Uterus (tissue), 4 donors: ENCODE results near the gene PEAR1. TPM values are rescaled to one million over a fixed set of nuclear protein-coding genes. Genes with fewer than 3 reads are reported as not detected.

Experiments used
- DNase-seq, 2 donors: peaks; one replicate each; pipeline ENCODE4 v3.0.0-alpha.2; 2019 to 2020
- H3K27ac ChIP-seq, 2 donors: fragments of 200-600 bp; sonication (generic); 1 replicate in 1 of 2; 2 replicates in 1 of 2; pipeline ENCODE4 v1.5.1; 2016 to 2018
- H3K27me3 ChIP-seq, 2 donors: fragments of 200-600 bp; sonication (generic); one replicate each; pipeline ENCODE4 v1.5.1; 2018 to 2019; ENCODE audit warnings: control low read depth in 1 of 2
- H3K36me3 ChIP-seq, 2 donors: fragments of 200-600 bp; sonication (generic); one replicate each; pipeline ENCODE4 v1.5.1; 2019; ENCODE audit warnings: control low read depth in 1 of 2
- H3K4me1 ChIP-seq, 2 donors: fragments of 200-600 bp; sonication (generic); one replicate each; pipeline ENCODE4 v1.5.1; 2018 to 2019; ENCODE audit warnings: control low read depth in 1 of 2
- H3K4me3 ChIP-seq, 2 donors: fragments of 200-600 bp; sonication (generic); 1 replicate in 1 of 2; 2 replicates in 1 of 2; pipeline ENCODE4 v1.5.1; 2018 to 2019; ENCODE audit warnings: mild to moderate bottlenecking in 1 of 2
- H3K9me3 ChIP-seq, 2 donors: fragments of 200-600 bp; sonication (generic); one replicate each; pipeline ENCODE4 v1.5.1; 2019; ENCODE audit warnings: control low read depth in 1 of 2
- POLR2A ChIP-seq, 2 donors: fragments of 450-650 bp; IDR thresholded peaks; one replicate each; pipeline ENCODE4 v1.6.1; 2016; ENCODE audit warnings: antibody characterized with exemption in 2 of 2, mild to moderate bottlenecking in 1 of 2, moderate library complexity in 1 of 2
- intact Hi-C: fragments of 100-400 bp; cut with DNase I; formaldehyde crosslinking; loops from one replicate; pipeline ENCODE4 v1.15.1; 2023; ENCODE audit warnings: low total_unique reads
- total RNA-seq, 4 donors: library from RNA; depleted of rRNA in 3 of 4; stranded (reverse); fragments of >200 nt in 3 of 4; gene quantifications; one replicate each; pipeline versions ENCODE4 v1.1.0 to v1.2.4, GENCODE V29; 2014 to 2023
- TF ChIP-seq, protein P1 (sequence below), 4 experiments: fragments of 200-600 bp in 2 of 4; fragments of 450-650 bp in 2 of 4; sonication (generic) in 2 of 4; IDR thresholded peaks; one replicate each; pipeline ENCODE4 v1.5.1; 2016 to 2019; ENCODE audit warnings: antibody characterized with exemption in 4 of 4, mild to moderate bottlenecking in 2 of 4, moderate library complexity in 1 of 4
- donor health status: DM: yes; HTN: yes; CAD: no.

Gene PEAR1
- total RNA-seq, 4 donors from 2014 or later: 7.4 to 41.8 (median 17.9) TPM

DNA sequence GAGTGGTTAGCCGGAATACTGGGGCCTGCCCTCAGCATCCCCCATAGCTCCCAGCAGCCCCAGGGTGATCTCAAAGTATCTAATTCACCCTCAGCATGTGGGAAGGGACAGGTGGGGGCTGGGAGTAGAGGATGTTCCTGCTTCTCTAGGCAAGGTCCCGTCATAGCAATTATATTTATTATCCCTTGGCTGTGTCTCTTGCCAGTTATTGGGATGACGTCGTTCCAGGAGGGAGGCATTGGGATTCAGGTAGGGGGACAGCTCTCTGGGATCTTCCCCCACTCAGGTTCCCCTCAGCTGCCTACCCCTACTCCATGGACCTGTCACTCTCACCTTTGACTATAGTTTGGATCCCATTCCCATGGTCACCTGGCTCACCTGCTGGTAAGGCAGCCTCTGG lies 11.9 kb upstream of the PEAR1 start:
- no peaks in the 10 kb centered on the region for H3K9me3 ChIP-seq
- H3K4me3 ChIP-seq: no peak overlapping the region
- no peaks in the 10 kb centered on the region for H3K27me3 ChIP-seq
- TF ChIP-seq, protein P1, sequence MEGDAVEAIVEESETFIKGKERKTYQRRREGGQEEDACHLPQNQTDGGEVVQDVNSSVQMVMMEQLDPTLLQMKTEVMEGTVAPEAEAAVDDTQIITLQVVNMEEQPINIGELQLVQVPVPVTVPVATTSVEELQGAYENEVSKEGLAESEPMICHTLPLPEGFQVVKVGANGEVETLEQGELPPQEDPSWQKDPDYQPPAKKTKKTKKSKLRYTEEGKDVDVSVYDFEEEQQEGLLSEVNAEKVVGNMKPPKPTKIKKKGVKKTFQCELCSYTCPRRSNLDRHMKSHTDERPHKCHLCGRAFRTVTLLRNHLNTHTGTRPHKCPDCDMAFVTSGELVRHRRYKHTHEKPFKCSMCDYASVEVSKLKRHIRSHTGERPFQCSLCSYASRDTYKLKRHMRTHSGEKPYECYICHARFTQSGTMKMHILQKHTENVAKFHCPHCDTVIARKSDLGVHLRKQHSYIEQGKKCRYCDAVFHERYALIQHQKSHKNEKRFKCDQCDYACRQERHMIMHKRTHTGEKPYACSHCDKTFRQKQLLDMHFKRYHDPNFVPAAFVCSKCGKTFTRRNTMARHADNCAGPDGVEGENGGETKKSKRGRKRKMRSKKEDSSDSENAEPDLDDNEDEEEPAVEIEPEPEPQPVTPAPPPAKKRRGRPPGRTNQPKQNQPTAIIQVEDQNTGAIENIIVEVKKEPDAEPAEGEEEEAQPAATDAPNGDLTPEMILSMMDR (IDR thresholded peaks at IDR 0.05): no peak
- TF ChIP-seq POLR2A (IDR thresholded peaks at IDR 0.05): no peak
- H3K36me3 ChIP-seq: no peaks in the 10 kb centered on the region
- DNase-seq: no peak
- no peaks in the 10 kb centered on the region for H3K4me1 ChIP-seq
- intact Hi-C loops: loop anchor here (10.0 kb wide), 1 partner anchor 187 kb away; no protein-coding TSS in a partner anchor
- H3K27ac ChIP-seq: no peak overlapping the region

DNA sequence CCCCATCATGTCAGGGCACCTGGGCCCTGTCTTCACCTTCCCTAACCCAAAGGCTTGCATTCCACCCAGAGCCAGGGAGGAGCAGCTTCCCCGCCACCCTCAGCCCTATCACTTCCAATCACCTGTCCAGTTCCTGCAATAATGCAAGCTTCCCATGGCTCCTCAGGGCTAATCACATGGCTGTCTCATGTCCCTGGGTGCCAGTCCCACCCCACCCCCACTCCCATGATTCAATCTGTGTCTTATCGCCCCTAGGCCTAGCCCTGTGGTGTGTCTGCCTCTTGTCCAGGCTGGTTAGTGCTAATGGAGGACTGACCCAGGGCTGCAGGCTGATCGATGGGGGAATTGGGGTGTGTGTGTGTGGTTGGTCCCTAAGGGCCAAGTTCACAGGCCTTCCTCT lies 11.0 kb upstream of the PEAR1 start:
- Histone ChIP-seq H3K36me3 (no peaks in the 10 kb centered on the region), H3K4me1 (no peaks in the 10 kb centered on the region), H3K4me3 (no peak overlapping the region), H3K27me3 (no peaks in the 10 kb centered on the region), H3K27ac (no peak overlapping the region), H3K9me3 (no peaks in the 10 kb centered on the region)
- TF ChIP-seq, protein P1 (IDR thresholded peaks at IDR 0.05): no peak
- no peak for TF ChIP-seq POLR2A (IDR thresholded peaks at IDR 0.05)
- intact Hi-C loops: loop anchor here (10.0 kb wide), 1 partner anchor 188 kb away; no protein-coding TSS in a partner anchor
- no peak for DNase-seq

DNA sequence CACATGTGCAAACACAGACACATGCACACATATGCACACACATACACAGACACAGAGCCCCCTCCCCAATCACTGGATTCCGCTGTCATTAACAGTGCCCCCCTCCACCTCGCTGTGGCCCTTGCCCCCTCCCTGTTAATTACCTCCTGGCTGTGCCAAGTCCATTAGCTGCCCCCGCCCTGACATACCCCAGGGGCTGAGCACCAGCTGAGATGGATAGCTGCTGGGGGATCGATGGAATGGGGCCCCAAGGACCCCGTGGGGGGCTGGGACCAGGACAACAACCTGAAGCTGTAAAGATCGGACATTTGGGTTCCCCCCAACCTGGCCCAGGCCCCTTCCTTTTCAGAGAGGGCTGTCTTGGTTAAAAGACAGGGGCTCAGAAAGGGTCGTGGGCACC lies 9.6 kb upstream of the PEAR1 start:
- Histone ChIP-seq H3K36me3 (no peaks in the 10 kb centered on the region), H3K4me3 (no peak overlapping the region), H3K27ac (no peak overlapping the region), H3K9me3 (no peaks in the 10 kb centered on the region), H3K4me1 (no peaks in the 10 kb centered on the region), H3K27me3 (no peaks in the 10 kb centered on the region)
- intact Hi-C loops: loop anchor here (10.0 kb wide), 1 partner anchor 189 kb away; no protein-coding TSS in a partner anchor
- no peak for DNase-seq
- no peak for TF ChIP-seq POLR2A (IDR thresholded peaks at IDR 0.05)
- TF ChIP-seq, protein P1 (IDR thresholded peaks at IDR 0.05): no peak

DNA sequence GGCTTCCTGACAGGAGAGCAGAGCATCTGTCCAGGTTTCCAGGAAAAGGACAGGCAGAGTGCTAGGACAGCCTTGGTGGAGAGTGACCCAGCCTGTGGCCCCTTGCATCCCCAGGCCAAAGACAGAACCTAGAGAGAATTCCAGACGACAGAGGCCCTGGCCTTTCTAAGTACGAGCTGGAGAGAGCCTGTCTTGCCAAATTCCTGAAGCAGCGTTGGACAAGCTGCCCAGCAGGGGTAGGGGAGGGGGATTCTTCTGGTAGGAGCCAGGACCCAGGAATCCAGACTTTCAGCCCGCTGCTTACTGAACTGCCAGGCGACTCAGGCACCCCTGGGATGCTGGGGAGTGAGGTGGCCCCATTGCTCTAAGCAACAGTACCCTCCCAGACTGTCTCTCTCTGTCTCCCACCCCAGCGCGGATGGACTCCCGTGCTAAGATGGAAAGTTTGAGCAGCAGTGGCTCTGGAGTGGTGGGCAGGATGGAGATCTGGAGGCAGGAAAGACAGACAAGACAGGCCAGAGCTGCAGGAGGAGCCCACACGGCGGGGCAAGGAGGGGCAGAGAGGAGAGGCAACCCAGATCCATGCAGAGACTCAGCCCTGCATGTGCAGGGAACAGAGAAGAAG lies 8.8 kb upstream of the PEAR1 start:
- intact Hi-C loops: loop anchor here (10.0 kb wide), 1 partner anchor 190 kb away; no protein-coding TSS in a partner anchor

DNA sequence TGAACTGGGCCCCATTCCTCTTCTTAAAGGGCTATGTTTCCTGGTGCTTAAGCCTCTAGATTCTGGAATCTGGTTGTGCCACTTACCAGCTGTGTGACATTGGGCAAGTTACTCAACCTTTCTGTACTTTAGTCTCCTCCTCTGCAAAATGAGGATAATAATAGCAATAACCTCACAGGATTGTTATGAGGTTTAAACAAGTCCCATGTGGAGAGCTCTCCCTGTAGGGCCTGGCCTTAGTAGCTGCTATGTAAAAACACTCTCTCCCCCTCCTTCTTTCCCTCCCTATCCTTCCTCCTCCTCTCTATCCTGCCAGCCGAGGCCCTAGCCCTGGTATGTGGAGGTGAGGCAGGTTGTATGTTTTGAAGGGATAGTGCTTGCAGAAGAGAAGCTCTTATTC lies 8.2 kb upstream of the PEAR1 start:
- Histone ChIP-seq H3K27ac (no peak overlapping the region), H3K27me3 (no peaks in the 10 kb centered on the region), H3K36me3 (no peaks in the 10 kb centered on the region), H3K4me1 (no peaks in the 10 kb centered on the region), H3K4me3 (no peak overlapping the region), H3K9me3 (no peaks in the 10 kb centered on the region)
- TF ChIP-seq, protein P1 (IDR thresholded peaks at IDR 0.05): no peak
- TF ChIP-seq POLR2A (IDR thresholded peaks at IDR 0.05): no peak
- intact Hi-C loops: loop anchor here (10.0 kb wide), 1 partner anchor 191 kb away; no protein-coding TSS in a partner anchor
- DNase-seq: no peak

More for the DNA sequence above, 8.8 kb upstream of the PEAR1 start:
- no peaks in the 10 kb centered on the region for H3K36me3 ChIP-seq
- H3K27ac ChIP-seq: peak overlapping the region in 1 of 2 donors; percentile 20
- no peak for TF ChIP-seq POLR2A (IDR thresholded peaks at IDR 0.05)
- TF ChIP-seq, protein P1 (IDR thresholded peaks at IDR 0.05): no peak
- no peaks in the 10 kb centered on the region for H3K27me3 ChIP-seq
- DNase-seq: no peak
- no peaks in the 10 kb centered on the region for H3K9me3 ChIP-seq
- no peaks in the 10 kb centered on the region for H3K4me1 ChIP-seq
- H3K4me3 ChIP-seq: no peak overlapping the region
